Transverse colon (tissue), 4 donors: Measurements from ENCODE around the gene PAGE2B.

Experiments
- CTCF ChIP-seq, 5 experiments: fragments of 200-600 bp in 3 of 5; fragments of 450-650 bp in 2 of 5; sonication (generic) in 3 of 5; IDR thresholded peaks; 1 replicate in 2 of 5; 2 replicates in 3 of 5; pipeline ENCODE4 v1.5.1; 2016 to 2017; ENCODE audit warnings: antibody characterized with exemption in 5 of 5, inconsistent platforms in 3 of 5, mild to moderate bottlenecking in 2 of 5, moderate library complexity in 1 of 5
- EP300 ChIP-seq: sonication (generic); formaldehyde crosslinking; IDR thresholded peaks from one replicate; pipeline ENCODE4 v1.6.1; 2017; ENCODE audit warnings: antibody characterized with exemption, low read depth
- POLR2A ChIP-seq: fragments of 450-650 bp; IDR thresholded peaks from one replicate; pipeline ENCODE4 v1.6.1; 2016; ENCODE audit warnings: antibody characterized with exemption, mild to moderate bottlenecking, moderate library complexity
- POLR2AphosphoS5 ChIP-seq, 3 donors: sonication (generic); formaldehyde crosslinking; IDR thresholded peaks; one replicate each; pipeline ENCODE4 v1.6.1; 2016; ENCODE audit warnings: antibody characterized with exemption in 3 of 3

GRCh38 chrX:55029291-55029690 lies 45.5 kb upstream of the PAGE2B start:
- TF ChIP-seq CTCF (IDR thresholded peaks at IDR 0.05): no peak
- no peak for TF ChIP-seq POLR2A
- TF ChIP-seq EP300: no peak
- TF ChIP-seq POLR2AphosphoS5 (IDR thresholded peaks at IDR 0.05): no peak
